22Rv1 (cell line): ENCODE results near the gene KIRREL3.

ENCODE experiments used
- ZFX ChIP-seq: fragments of 450-650 bp; IDR thresholded peaks from 2 replicates; pipeline ENCODE4 v1.6.1; 2017; ENCODE audit warnings: antibody characterized with exemption, borderline replicate concordance
- TF ChIP-seq, protein P1 (sequence below): fragments of 450-650 bp; IDR thresholded peaks from 2 replicates; pipeline ENCODE4 v1.5.1; 2017; ENCODE audit warnings: mild to moderate bottlenecking

DNA sequence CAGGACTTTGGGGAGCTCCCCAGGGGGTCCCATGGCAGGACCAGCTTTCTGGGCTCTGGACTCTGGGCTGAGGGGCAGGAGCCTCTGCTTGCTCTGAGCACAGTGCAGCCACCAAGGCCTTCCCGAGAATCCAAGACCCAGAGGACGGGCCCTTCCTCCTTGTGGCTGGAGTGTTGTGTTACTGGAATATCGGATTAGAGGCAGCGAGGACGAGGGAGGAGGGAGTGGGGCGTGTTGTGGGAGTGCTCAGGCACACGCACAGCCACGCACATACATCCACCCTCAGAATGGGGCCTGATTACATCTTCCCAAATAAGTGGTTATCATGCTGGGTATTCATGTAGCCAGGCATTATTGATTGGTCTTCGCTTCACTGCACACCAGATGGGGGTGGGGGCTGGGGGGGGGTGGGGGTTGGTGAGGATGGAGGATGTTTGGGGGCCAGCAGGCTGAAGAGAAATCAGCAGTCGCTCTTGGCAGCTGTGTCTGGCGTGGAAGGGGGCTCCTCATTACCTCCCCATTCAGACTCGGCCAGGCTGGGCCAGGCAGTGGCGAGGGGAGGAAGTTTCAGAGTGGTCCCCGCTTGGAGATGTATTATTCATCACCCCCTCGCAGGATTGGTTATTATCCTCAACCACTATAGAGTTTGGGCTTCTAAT, 524.2 kb downstream of the KIRREL3 start:
- TF ChIP-seq, protein P1, sequence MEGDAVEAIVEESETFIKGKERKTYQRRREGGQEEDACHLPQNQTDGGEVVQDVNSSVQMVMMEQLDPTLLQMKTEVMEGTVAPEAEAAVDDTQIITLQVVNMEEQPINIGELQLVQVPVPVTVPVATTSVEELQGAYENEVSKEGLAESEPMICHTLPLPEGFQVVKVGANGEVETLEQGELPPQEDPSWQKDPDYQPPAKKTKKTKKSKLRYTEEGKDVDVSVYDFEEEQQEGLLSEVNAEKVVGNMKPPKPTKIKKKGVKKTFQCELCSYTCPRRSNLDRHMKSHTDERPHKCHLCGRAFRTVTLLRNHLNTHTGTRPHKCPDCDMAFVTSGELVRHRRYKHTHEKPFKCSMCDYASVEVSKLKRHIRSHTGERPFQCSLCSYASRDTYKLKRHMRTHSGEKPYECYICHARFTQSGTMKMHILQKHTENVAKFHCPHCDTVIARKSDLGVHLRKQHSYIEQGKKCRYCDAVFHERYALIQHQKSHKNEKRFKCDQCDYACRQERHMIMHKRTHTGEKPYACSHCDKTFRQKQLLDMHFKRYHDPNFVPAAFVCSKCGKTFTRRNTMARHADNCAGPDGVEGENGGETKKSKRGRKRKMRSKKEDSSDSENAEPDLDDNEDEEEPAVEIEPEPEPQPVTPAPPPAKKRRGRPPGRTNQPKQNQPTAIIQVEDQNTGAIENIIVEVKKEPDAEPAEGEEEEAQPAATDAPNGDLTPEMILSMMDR = no peak
- TF ChIP-seq ZFX = no peak
